Measurements from ENCODE around the gene GNB1L. TPM values are rescaled to one million over a fixed set of nuclear protein-coding genes. Genes with fewer than 3 reads are reported as not detected.

Gene GNB1L
- total RNA-seq, 2 donors from 2014 or later: 13.9 to 20.5 TPM

- Mint-ChIP-seq H3K36me3 (ENCODE audit: insufficient read depth in 2 of 2) (no peaks in the 10 kb centered on the region), H3K27me3 (ENCODE audit: low read depth) (no peaks in the 10 kb centered on the region), H3K9me3 (no peaks in the 10 kb centered on the region), H3K27ac (no peak overlapping the region), H3K4me1 (ENCODE audit: low read depth) (peaks cover 64% of the 10 kb centered on the region), H3K4me3 (no peak overlapping the region)
- no peak for DNase-seq
- no peak for ATAC-seq (replicated peaks in 1 of 2)
These were observed 40.6 kb upstream of the GNB1L start for GRCh38 chr22:19895160-19895849.

- DNase-seq (no peak), ATAC-seq (replicated peaks in 1 of 2) (no peak)
- no peak overlapping the region for H3K27ac Mint-ChIP-seq
- no peaks in the 10 kb centered on the region for H3K9me3 Mint-ChIP-seq
- H3K27me3 Mint-ChIP-seq (ENCODE audit: low read depth): no peaks in the 10 kb centered on the region
- H3K4me3 Mint-ChIP-seq: no peak overlapping the region
- H3K36me3 Mint-ChIP-seq (ENCODE audit: insufficient read depth in 2 of 2): no peaks in the 10 kb centered on the region
- H3K4me1 Mint-ChIP-seq (ENCODE audit: low read depth): peaks cover 70% of the 10 kb centered on the region
These were observed 38.7 kb upstream of the GNB1L start for GRCh38 chr22:19893363-19893762.

- H3K4me3 Mint-ChIP-seq: no peak overlapping the region
- ATAC-seq (replicated peaks in 1 of 2) (no peak), DNase-seq (no peak)
- no peaks in the 10 kb centered on the region for H3K9me3 Mint-ChIP-seq
- peak overlapping the region; percentile 33 for H3K27ac Mint-ChIP-seq
- H3K36me3 Mint-ChIP-seq (ENCODE audit: insufficient read depth in 2 of 2): no peaks in the 10 kb centered on the region
- H3K27me3 Mint-ChIP-seq (ENCODE audit: low read depth): no peaks in the 10 kb centered on the region
- H3K4me1 Mint-ChIP-seq (ENCODE audit: low read depth): peaks cover 74% of the 10 kb centered on the region
These were observed 38.3 kb upstream of the GNB1L start for GRCh38 chr22:19892925-19893324.

- H3K36me3 Mint-ChIP-seq (ENCODE audit: insufficient read depth in 2 of 2): no peaks in the 10 kb centered on the region
- no peaks in the 10 kb centered on the region for H3K27me3 Mint-ChIP-seq (ENCODE audit: low read depth)
- H3K4me3 Mint-ChIP-seq: peak overlapping the region; percentile 80 to 86
- H3K27ac Mint-ChIP-seq: peak overlapping the region; percentile 82
- peak; percentile 63 to 68 for DNase-seq
- no peaks in the 10 kb centered on the region for H3K9me3 Mint-ChIP-seq
- ATAC-seq (replicated peaks in 1 of 2): peak; percentile 78 to 80
- H3K4me1 Mint-ChIP-seq (ENCODE audit: low read depth): peaks cover 77% of the 10 kb centered on the region
These were observed 37.7 kb upstream of the GNB1L start for GRCh38 chr22:19892257-19892879.

GRCh38 chr22:19891317-19892256 lies 36.9 kb upstream of the GNB1L start:
- Mint-ChIP-seq H3K4me3 (peak overlapping the region; percentile 80 to 86), H3K27ac (peak overlapping the region; percentile 82), H3K4me1 (ENCODE audit: low read depth) (peaks cover 77% of the 10 kb centered on the region), H3K27me3 (ENCODE audit: low read depth) (no peaks in the 10 kb centered on the region), H3K9me3 (no peaks in the 10 kb centered on the region), H3K36me3 (ENCODE audit: insufficient read depth in 2 of 2) (no peaks in the 10 kb centered on the region)
- DNase-seq (peak; percentile 76 to 83), ATAC-seq (replicated peaks in 1 of 2) (peak; percentile 77 to 80)

- ATAC-seq (replicated peaks in 1 of 2) (no peak), DNase-seq (no peak)
- no peaks in the 10 kb centered on the region for H3K9me3 Mint-ChIP-seq
- H3K27me3 Mint-ChIP-seq (ENCODE audit: low read depth): no peaks in the 10 kb centered on the region
- no peak overlapping the region for H3K27ac Mint-ChIP-seq
- H3K4me3 Mint-ChIP-seq: peak overlapping the region; percentile 80 to 86
- H3K36me3 Mint-ChIP-seq (ENCODE audit: insufficient read depth in 2 of 2): no peaks in the 10 kb centered on the region
- peaks cover 77% of the 10 kb centered on the region for H3K4me1 Mint-ChIP-seq (ENCODE audit: low read depth)
These were observed 36.0 kb upstream of the GNB1L start for GRCh38 chr22:19890502-19891316.

GRCh38 chr22:19889951-19890350 lies 35.3 kb upstream of the GNB1L start:
- no peaks in the 10 kb centered on the region for H3K27me3 Mint-ChIP-seq (ENCODE audit: low read depth)
- H3K4me3 Mint-ChIP-seq: peak overlapping the region; percentile 35 to 45
- peak; percentile 31 to 39 for DNase-seq
- H3K4me1 Mint-ChIP-seq (ENCODE audit: low read depth): peaks cover 76% of the 10 kb centered on the region
- H3K36me3 Mint-ChIP-seq (ENCODE audit: insufficient read depth in 2 of 2): no peaks in the 10 kb centered on the region
- ATAC-seq (replicated peaks in 1 of 2): no peak
- no peak overlapping the region for H3K27ac Mint-ChIP-seq
- no peaks in the 10 kb centered on the region for H3K9me3 Mint-ChIP-seq

GRCh38 chr22:19888131-19888746 lies 33.6 kb upstream of the GNB1L start:
- DNase-seq (no peak), ATAC-seq (replicated peaks in 1 of 2) (no peak)
- Mint-ChIP-seq H3K4me3 (no peak overlapping the region), H3K36me3 (ENCODE audit: insufficient read depth in 2 of 2) (no peaks in the 10 kb centered on the region), H3K9me3 (no peaks in the 10 kb centered on the region), H3K4me1 (ENCODE audit: low read depth) (peaks cover 62% of the 10 kb centered on the region), H3K27ac (no peak overlapping the region), H3K27me3 (ENCODE audit: low read depth) (no peaks in the 10 kb centered on the region)

GRCh38 chr22:19887256-19887985 lies 32.7 kb upstream of the GNB1L start:
- H3K27ac Mint-ChIP-seq: peak overlapping the region; percentile 58
- no peaks in the 10 kb centered on the region for H3K36me3 Mint-ChIP-seq (ENCODE audit: insufficient read depth in 2 of 2)
- H3K27me3 Mint-ChIP-seq (ENCODE audit: low read depth): no peaks in the 10 kb centered on the region
- peaks cover 55% of the 10 kb centered on the region for H3K4me1 Mint-ChIP-seq (ENCODE audit: low read depth)
- no peak for DNase-seq
- ATAC-seq (replicated peaks in 1 of 2): no peak
- peak overlapping the region in 1 of 2 donors; percentile 20 for H3K4me3 Mint-ChIP-seq
- H3K9me3 Mint-ChIP-seq: no peaks in the 10 kb centered on the region

GRCh38 chr22:19886605-19887255 lies 32.1 kb upstream of the GNB1L start:
- H3K9me3 Mint-ChIP-seq: no peaks in the 10 kb centered on the region
- no peaks in the 10 kb centered on the region for H3K27me3 Mint-ChIP-seq (ENCODE audit: low read depth)
- H3K27ac Mint-ChIP-seq: peak overlapping the region; percentile 58
- H3K4me1 Mint-ChIP-seq (ENCODE audit: low read depth): peaks cover 48% of the 10 kb centered on the region
- H3K4me3 Mint-ChIP-seq: peak overlapping the region; percentile 19 to 20
- no peaks in the 10 kb centered on the region for H3K36me3 Mint-ChIP-seq (ENCODE audit: insufficient read depth in 2 of 2)
- DNase-seq (no peak), ATAC-seq (replicated peaks in 1 of 2) (peak in 1 of 2 donors; percentile 25)

- peak overlapping the region; percentile 47 to 56 for H3K4me3 Mint-ChIP-seq
- peak overlapping the region; percentile 71 for H3K27ac Mint-ChIP-seq
- peaks cover 41% of the 10 kb centered on the region for H3K4me1 Mint-ChIP-seq (ENCODE audit: low read depth)
- H3K27me3 Mint-ChIP-seq (ENCODE audit: low read depth): no peaks in the 10 kb centered on the region
- no peaks in the 10 kb centered on the region for H3K9me3 Mint-ChIP-seq
- no peaks in the 10 kb centered on the region for H3K36me3 Mint-ChIP-seq (ENCODE audit: insufficient read depth in 2 of 2)
- ATAC-seq (replicated peaks in 1 of 2) (no peak), DNase-seq (no peak)
These were observed 31.3 kb upstream of the GNB1L start for GRCh38 chr22:19885841-19886592.
